AG04450 (cell line): Measurements from ENCODE around the gene RASGRF2. TPM values are rescaled to one million over a fixed set of nuclear protein-coding genes. Genes with fewer than 3 reads are reported as not detected.

Source experiments
- CTCF ChIA-PET: fragments of 300-600, 350-600 bp; formaldehyde crosslinking; extraction: SDS; loops from one replicate; lab custom pipeline; 2022; ENCODE audit warnings: antibody characterized with exemption, inconsistent platforms; lab: Charles Lee
- POLR2A ChIA-PET: fragments of 350-600 bp; formaldehyde crosslinking; extraction: SDS; loops from one replicate; lab custom pipeline; 2021; ENCODE audit warnings: antibody characterized with exemption, inconsistent platforms; lab: Yijun Ruan, JAX
- DNase-seq: peaks from one replicate; pipeline ENCODE4 v3.0.0-alpha.2; 2011; ENCODE audit warnings: low read depth, low spot score
- H3K27ac ChIP-seq: one replicate; pipeline ENCODE4 v1.5.1; 2012; ENCODE audit warnings: low read depth, low read length, control low read depth
- H3K27me3 ChIP-seq: one replicate; pipeline ENCODE4 v1.6.0; 2012; ENCODE audit warnings: low read length; ENCODE audit not compliant: control insufficient read depth, insufficient read depth
- H3K4me3 ChIP-seq: 2 replicates; pipeline ENCODE4 v1.5.1; 2011; ENCODE audit warnings: mild to moderate bottlenecking, low read depth, low read length, control low read depth
- H3K9me3 ChIP-seq: 2 replicates; pipeline ENCODE4 v1.5.1; 2012; ENCODE audit warnings: low read length; ENCODE audit not compliant: control insufficient read depth, insufficient read depth
- CTCF ChIP-seq: IDR thresholded peaks from 2 replicates; pipeline ENCODE4 v1.5.1; 2011; ENCODE audit warnings: low read depth, low read length, control low read depth, inconsistent platforms
- polyA plus RNA-seq: library from polyadenylated mRNA; depleted of rRNA; stranded (reverse); fragments of >200 nt; gene quantifications from 2 replicates; pipeline ENCODE4 v1.2.3, GENCODE V29; 2011

Gene RASGRF2
- polyA plus RNA-seq, 1 experiment, result 19.5 TPM

- ChIA-PET CTCF (no interaction called here), POLR2A (no interaction called here)
- TF ChIP-seq CTCF, result no peak
Measured at GRCh38 chr5:81006947-81007636, 46.9 kb downstream of the RASGRF2 start.

GRCh38 chr5:81007637-81008027 is 47.5 kb downstream of the RASGRF2 start:
- TF ChIP-seq CTCF, result no peak
- POLR2A ChIA-PET, result no interaction called here

More at GRCh38 chr5:81006947-81007636, 46.9 kb downstream of the RASGRF2 start:
- Histone ChIP-seq H3K27me3 (no peaks in the 10 kb centered on the region), H3K4me3 (no peak overlapping the region), H3K27ac (no peak overlapping the region), H3K9me3 (no peaks in the 10 kb centered on the region)
- DNase-seq, result no peak

GRCh38 chr5:81010336-81011169 is 50.4 kb downstream of the RASGRF2 start:
- POLR2A ChIA-PET, result interaction anchor here (0.8 to 1.6 kb wide), 2 partner anchors 19 to 24 kb away, joined by 3 to 4 read pairs; no protein-coding TSS in a partner anchor
- peak; percentile 43 for DNase-seq
- Histone ChIP-seq H3K9me3 (no peaks in the 10 kb centered on the region), H3K27ac (no peak overlapping the region), H3K27me3 (no peaks in the 10 kb centered on the region), H3K4me3 (no peak overlapping the region)
- CTCF ChIA-PET, result interaction anchor here (0.8 to 1.5 kb wide), 3 partner anchors 23 to 185 kb away, joined by 3 to 6 read pairs (median 4); no protein-coding TSS in a partner anchor
- TF ChIP-seq CTCF, result no peak

More at GRCh38 chr5:81007637-81008027, 47.5 kb downstream of the RASGRF2 start:
- CTCF ChIA-PET, result no interaction called here
- no peak for DNase-seq
- Histone ChIP-seq H3K4me3 (no peak overlapping the region), H3K9me3 (no peaks in the 10 kb centered on the region), H3K27ac (no peak overlapping the region), H3K27me3 (no peaks in the 10 kb centered on the region)

- Histone ChIP-seq H3K9me3 (no peaks in the 10 kb centered on the region), H3K4me3 (no peak overlapping the region)
- CTCF ChIA-PET, result no interaction called here
Measured at GRCh38 chr5:81014348-81014747, 54.2 kb downstream of the RASGRF2 start.

More at GRCh38 chr5:81014348-81014747, 54.2 kb downstream of the RASGRF2 start:
- POLR2A ChIA-PET, result no interaction called here
- DNase-seq, result no peak
- Histone ChIP-seq H3K27ac (no peak overlapping the region), H3K27me3 (no peaks in the 10 kb centered on the region)
- no peak for TF ChIP-seq CTCF
